Lower leg skin (tissue), 3 donors: ENCODE results near the gene MAGEA9B.
"Not testable (repeated sequence)": the region's sequence is repeated elsewhere in the genome, so short reads cannot be mapped to it uniquely, and the experiment has no call there.

ENCODE experiments used
- CTCF ChIP-seq, 3 donors: fragments of 450-650 bp; IDR thresholded peaks; one replicate each; pipeline ENCODE4 v1.5.1; 2016; ENCODE audit warnings: antibody characterized with exemption in 3 of 3, mild to moderate bottlenecking in 3 of 3, moderate library complexity in 2 of 3
- POLR2A ChIP-seq, 2 donors: fragments of 450-650 bp; IDR thresholded peaks; one replicate each; pipeline ENCODE4 v1.6.1; 2016 to 2017; ENCODE audit warnings: antibody characterized with exemption in 2 of 2, mild to moderate bottlenecking in 1 of 2, moderate library complexity in 1 of 2

GRCh38 chrX:149545545-149546543, 41.4 kb downstream of the MAGEA9B start:
- TF ChIP-seq CTCF, POLR2A (IDR thresholded peaks at IDR 0.05): not testable (repeated sequence)
